ENCODE results near the gene GAK. TPM values are rescaled to one million over a fixed set of nuclear protein-coding genes. Genes with fewer than 3 reads are reported as not detected.
"Not testable (repeated sequence)": the region's sequence is repeated elsewhere in the genome, so short reads cannot be mapped to it uniquely, and the experiment has no call there.

GAK gene
- total RNA-seq, 1 donor from 2014 or later: 97.1 TPM

DNA sequence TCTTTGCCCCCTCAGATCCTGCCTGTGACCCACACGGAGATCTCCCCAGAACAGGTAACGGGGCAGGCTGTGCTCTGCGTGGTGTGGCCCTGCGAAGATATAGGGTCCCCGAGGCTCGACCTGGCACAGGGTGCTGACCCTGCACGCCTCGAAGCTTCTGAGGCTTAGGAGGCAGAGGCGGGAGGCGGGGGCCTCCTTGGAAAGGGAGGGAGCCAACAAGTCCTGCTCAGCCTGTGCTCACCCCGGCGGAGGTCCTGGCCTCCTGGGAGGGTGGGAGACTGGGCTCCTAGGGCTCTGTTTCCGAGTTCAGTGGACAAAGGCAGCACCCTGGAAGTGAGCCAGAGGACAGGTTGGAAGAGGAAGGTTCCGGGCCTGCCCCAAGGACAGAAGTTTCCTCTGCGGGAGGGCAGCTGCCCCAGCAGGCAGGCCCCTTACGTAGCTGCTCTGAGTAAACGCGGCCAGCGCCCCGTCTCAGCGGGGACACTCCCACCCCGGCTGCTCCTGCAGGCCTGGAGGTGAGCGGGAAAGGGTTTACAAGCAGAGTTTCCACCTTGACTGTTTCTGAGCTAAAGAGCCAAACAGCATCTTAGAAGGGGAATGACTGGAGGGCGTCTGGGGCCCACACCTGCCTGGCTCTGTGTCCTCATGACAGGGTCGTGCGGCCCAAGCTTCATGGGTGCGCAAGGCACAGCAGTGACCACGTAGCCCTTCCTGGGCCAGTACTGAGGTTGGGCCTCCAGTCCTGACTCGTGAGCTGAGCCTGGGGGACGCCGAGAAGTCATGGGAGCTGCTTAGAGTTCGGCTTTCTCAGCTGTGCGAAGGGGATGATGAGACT is 16.2 kb upstream of the GAK start:
- no peak overlapping the region for H3K27ac Mint-ChIP-seq
- H3K27me3 Mint-ChIP-seq: peaks cover 14% of the 10 kb centered on the region
- no peaks in the 10 kb centered on the region for H3K9me3 Mint-ChIP-seq
- H3K36me3 Mint-ChIP-seq: no peaks in the 10 kb centered on the region
- peaks cover 11% of the 10 kb centered on the region for H3K4me1 Mint-ChIP-seq (ENCODE audit: unreplicated experiment)
- no peak overlapping the region for H3K4me3 Mint-ChIP-seq
- DNase-seq (ENCODE audit: extremely low spot score, unreplicated experiment): peak; percentile 60
- TF ChIP-seq, protein P1, sequence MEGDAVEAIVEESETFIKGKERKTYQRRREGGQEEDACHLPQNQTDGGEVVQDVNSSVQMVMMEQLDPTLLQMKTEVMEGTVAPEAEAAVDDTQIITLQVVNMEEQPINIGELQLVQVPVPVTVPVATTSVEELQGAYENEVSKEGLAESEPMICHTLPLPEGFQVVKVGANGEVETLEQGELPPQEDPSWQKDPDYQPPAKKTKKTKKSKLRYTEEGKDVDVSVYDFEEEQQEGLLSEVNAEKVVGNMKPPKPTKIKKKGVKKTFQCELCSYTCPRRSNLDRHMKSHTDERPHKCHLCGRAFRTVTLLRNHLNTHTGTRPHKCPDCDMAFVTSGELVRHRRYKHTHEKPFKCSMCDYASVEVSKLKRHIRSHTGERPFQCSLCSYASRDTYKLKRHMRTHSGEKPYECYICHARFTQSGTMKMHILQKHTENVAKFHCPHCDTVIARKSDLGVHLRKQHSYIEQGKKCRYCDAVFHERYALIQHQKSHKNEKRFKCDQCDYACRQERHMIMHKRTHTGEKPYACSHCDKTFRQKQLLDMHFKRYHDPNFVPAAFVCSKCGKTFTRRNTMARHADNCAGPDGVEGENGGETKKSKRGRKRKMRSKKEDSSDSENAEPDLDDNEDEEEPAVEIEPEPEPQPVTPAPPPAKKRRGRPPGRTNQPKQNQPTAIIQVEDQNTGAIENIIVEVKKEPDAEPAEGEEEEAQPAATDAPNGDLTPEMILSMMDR (conservative IDR thresholded peaks at IDR 0.05): no peak

DNA sequence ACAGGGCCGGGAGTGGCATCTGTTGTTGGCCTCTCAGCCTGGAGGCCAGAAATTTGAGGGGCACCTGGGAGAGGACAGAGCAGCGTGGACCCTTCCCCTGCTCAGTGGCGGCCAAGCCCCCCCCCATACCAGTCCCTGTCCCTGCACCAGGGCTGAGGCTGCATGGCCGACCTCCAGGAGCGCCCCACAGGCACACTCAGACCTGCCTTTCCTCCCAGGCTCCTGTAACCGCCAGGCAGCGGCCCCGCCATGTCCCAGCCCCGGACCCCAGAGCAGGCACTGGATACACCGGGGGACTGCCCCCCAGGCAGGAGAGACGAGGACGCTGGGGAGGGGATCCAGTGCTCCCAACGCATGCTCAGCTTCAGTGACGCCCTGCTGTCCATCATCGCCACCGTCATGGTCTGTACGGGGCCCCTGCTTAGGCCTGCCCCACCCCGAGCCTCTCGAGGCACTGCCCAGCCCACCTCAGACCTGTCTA is 15.4 kb upstream of the GAK start:
- Mint-ChIP-seq H3K27me3 (peaks cover 14% of the 10 kb centered on the region), H3K27ac (no peak overlapping the region), H3K9me3 (no peaks in the 10 kb centered on the region), H3K36me3 (no peaks in the 10 kb centered on the region), H3K4me3 (no peak overlapping the region), H3K4me1 (ENCODE audit: unreplicated experiment) (peaks cover 11% of the 10 kb centered on the region)
- DNase-seq (ENCODE audit: extremely low spot score, unreplicated experiment): peak; percentile 66
- TF ChIP-seq, protein P1 (conservative IDR thresholded peaks at IDR 0.05): no peak

DNA sequence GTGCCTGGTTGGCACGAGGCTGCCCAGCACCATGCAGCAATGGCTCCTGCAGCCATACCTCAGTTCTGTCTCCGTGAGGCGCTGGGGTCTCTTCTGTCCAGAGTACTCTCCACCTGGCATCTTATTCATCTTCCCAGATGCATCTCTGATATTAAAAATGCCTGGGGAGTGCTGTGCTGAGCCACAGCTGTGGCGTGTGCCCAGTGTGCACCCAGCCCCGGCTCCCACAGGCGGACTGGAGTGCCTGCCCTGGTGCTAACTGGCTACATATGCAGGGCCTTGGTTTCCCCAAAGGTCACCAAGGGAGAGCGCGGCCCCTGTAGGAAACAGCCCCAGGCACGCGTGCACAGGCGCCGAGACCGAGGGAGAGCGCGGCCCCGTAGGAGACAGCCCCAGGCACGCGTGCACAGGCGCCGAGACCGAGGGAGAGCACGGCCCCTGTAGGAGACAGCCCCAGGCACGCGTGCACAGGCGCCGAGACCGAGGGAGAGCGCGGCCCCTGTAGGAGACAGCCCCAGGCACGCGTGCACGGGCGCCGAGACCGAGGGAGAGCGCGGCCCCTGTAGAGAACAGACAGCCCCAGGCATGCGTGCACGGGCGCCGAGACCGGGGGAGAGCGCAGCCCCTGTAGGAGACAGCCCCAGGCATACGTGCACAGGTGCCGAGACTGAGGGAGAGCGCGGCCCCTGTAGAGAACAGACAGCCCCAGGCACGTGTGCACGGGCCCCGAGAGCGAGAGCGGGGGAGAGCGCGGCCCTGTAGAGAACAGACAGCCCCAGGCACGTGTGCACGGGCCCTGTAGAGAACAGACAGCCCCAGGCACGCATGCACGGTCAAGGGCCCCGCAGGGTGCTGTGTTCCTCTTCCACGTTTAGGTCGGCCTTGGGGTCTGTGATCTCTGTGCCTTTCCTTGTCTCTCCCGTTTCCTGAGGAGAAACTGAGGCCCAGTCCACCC is 14.7 kb upstream of the GAK start:
- H3K4me3 Mint-ChIP-seq: no peak overlapping the region
- H3K9me3 Mint-ChIP-seq: no peaks in the 10 kb centered on the region
- peaks cover 14% of the 10 kb centered on the region for H3K27me3 Mint-ChIP-seq
- no peak for DNase-seq (ENCODE audit: extremely low spot score, unreplicated experiment)
- TF ChIP-seq, protein P1 (conservative IDR thresholded peaks at IDR 0.05): no peak
- H3K27ac Mint-ChIP-seq: no peak overlapping the region
- no peaks in the 10 kb centered on the region for H3K36me3 Mint-ChIP-seq
- peaks cover 11% of the 10 kb centered on the region for H3K4me1 Mint-ChIP-seq (ENCODE audit: unreplicated experiment)

DNA sequence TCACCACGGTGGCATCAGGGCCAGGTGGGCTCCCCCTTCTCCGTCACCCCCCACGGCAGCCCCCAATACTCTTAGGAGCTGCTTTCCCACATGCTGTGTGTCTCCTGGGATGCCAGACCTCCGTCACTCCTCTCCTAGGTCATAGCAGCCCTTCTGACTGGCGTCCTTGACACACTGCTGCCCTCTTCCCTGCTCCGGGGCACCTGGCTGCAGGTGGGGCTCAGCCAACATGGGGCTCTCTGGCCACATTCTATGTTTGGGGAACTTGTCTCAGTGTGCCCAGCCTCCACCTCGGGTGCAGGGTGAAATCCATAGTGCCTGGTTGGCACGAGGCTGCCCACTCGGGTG is 14.0 kb upstream of the GAK start:
- peak overlapping the region; percentile 1 for H3K27ac Mint-ChIP-seq
- no peaks in the 10 kb centered on the region for H3K9me3 Mint-ChIP-seq
- peak overlapping the region; percentile 30 for H3K4me3 Mint-ChIP-seq
- H3K27me3 Mint-ChIP-seq: peaks cover 14% of the 10 kb centered on the region
- TF ChIP-seq, protein P1 (conservative IDR thresholded peaks at IDR 0.05): no peak
- no peaks in the 10 kb centered on the region for H3K36me3 Mint-ChIP-seq
- peaks cover 11% of the 10 kb centered on the region for H3K4me1 Mint-ChIP-seq (ENCODE audit: unreplicated experiment)
- DNase-seq (ENCODE audit: extremely low spot score, unreplicated experiment): no peak

DNA sequence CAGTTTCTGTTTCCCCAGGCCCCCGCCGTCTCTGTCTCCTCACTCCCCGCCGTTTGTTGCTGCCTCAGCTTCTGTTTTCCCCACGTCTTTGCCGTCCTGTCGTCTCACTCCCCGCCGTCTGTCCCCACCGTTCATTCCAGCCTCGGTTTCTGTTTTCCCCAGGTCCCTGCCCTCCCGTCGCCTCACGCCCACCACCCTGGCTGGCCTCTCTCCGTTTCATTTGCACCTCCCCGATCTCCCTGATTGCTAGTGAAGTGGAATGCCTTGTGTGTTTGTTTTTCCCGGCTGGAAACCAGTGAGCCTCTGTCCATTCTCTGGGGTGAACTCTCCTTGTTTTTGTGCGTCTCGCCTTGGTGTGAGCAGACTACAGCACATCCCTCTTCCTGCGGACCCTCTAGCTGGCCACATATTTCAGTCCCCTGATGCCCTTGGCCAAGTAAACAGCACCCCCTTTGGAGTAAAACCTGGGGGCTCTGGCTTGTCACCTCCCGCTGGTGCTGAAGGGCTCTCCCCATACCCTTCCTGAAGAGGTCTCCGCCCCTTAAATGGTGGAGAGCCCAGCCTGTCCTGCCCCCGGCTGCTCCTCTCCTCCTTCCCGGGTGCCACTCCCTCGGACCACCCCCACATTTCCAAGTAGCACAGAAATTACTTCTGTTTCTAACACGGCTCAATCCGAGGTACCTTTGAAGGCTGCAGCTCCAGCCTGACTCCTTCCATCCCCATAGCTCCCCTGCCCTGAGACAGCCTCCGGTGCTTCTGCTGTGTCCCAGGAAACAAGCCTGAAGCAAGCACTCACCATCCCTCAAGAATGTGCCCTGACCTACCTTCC is 13.4 kb upstream of the GAK start:
- H3K9me3 Mint-ChIP-seq: no peaks in the 10 kb centered on the region
- DNase-seq (ENCODE audit: extremely low spot score, unreplicated experiment): no peak
- H3K4me3 Mint-ChIP-seq: peak overlapping the region; percentile 48
- H3K4me1 Mint-ChIP-seq (ENCODE audit: unreplicated experiment): peaks cover 11% of the 10 kb centered on the region
- H3K36me3 Mint-ChIP-seq: no peaks in the 10 kb centered on the region
- peaks cover 14% of the 10 kb centered on the region for H3K27me3 Mint-ChIP-seq
- TF ChIP-seq, protein P1 (conservative IDR thresholded peaks at IDR 0.05): no peak
- H3K27ac Mint-ChIP-seq: peak overlapping the region; percentile 1

DNA sequence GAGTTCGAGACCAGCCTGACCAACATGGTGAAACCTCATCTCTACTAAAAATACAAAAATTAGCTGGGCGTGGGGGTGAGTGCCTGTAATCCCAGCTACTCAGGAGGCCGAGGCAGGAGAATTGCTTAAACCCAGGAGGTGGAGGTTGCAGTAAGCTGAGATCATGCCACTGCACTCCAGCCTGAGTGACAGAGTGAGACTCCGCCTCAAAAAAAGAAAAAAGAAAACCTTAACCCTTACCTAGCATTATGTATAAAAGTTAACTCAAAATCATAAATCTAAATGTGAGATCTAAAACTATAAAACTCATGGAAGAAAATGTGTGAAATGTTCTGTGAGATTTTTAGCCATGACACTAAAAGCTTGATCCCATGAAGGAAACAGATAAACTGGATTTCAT is 7.4 kb upstream of the GAK start:
- not testable (repeated sequence) for H3K9me3 Mint-ChIP-seq; H3K36me3 Mint-ChIP-seq; H3K27me3 Mint-ChIP-seq; H3K4me1 Mint-ChIP-seq (ENCODE audit: unreplicated experiment); DNase-seq (ENCODE audit: extremely low spot score, unreplicated experiment); H3K27ac Mint-ChIP-seq; H3K4me3 Mint-ChIP-seq
